H9 (cell line): Measurements from ENCODE around the gene DMPK. TPM values are rescaled to one million over a fixed set of nuclear protein-coding genes. Genes with fewer than 3 reads are reported as not detected.

ENCODE experiments used
- DNase-seq: peaks from one replicate; pipeline ENCODE4 v3.0.0-alpha.2; 2017
- H2AFZ ChIP-seq: one replicate; pipeline ENCODE4 v1.6.1; 2013; ENCODE audit warnings: mild to moderate bottlenecking, low read length, control low read depth, moderate library complexity
- H2AK5ac ChIP-seq: 2 replicates; pipeline ENCODE4 v1.6.1; 2013; ENCODE audit warnings: low read length, control low read depth, mixed read lengths; ENCODE audit not compliant: insufficient read length
- H2BK120ac ChIP-seq: one replicate; pipeline ENCODE4 v1.6.1; 2013; ENCODE audit warnings: low read depth, mild to moderate bottlenecking, low read length, control low read depth, inconsistent platforms; ENCODE audit not compliant: poor library complexity, severe bottlenecking
- H2BK12ac ChIP-seq: 2 replicates; pipeline ENCODE4 v1.6.1; 2013; ENCODE audit warnings: low read length, control low read depth, mixed read lengths, low read depth; ENCODE audit not compliant: insufficient read length
- H2BK15ac ChIP-seq: 2 replicates; pipeline ENCODE4 v1.6.1; 2013; ENCODE audit warnings: low read depth, low read length, control low read depth
- H2BK20ac ChIP-seq: one replicate; pipeline ENCODE4 v1.6.1; 2013; ENCODE audit warnings: low read depth, mild to moderate bottlenecking, low read length, control low read depth, inconsistent platforms; ENCODE audit not compliant: poor library complexity, severe bottlenecking
- H2BK5ac ChIP-seq: 2 replicates; pipeline ENCODE4 v1.6.1; 2013; ENCODE audit warnings: low read length, control low read depth, mixed read lengths; ENCODE audit not compliant: insufficient read length
- H3K14ac ChIP-seq: 2 replicates; pipeline ENCODE4 v1.6.1; 2013; ENCODE audit warnings: low read length, control low read depth; ENCODE audit not compliant: insufficient read depth
- H3K18ac ChIP-seq: 2 replicates; pipeline ENCODE4 v1.6.1; 2013; ENCODE audit warnings: low read depth, mild to moderate bottlenecking, mixed read lengths, low read length, control low read depth; ENCODE audit not compliant: insufficient read length
- H3K23ac ChIP-seq: 2 replicates; pipeline ENCODE4 v1.6.1; 2013; ENCODE audit warnings: low read length, control low read depth, mixed read lengths, low read depth; ENCODE audit not compliant: insufficient read length
- H3K23me2 ChIP-seq: 2 replicates; pipeline ENCODE4 v1.6.1; 2013; ENCODE audit warnings: low read depth, mild to moderate bottlenecking, mixed read lengths, low read length, control low read depth; ENCODE audit not compliant: insufficient read length, poor library complexity, severe bottlenecking
- H3K27ac ChIP-seq: 2 replicates; pipeline ENCODE4 v1.5.1; 2013; ENCODE audit warnings: low read length, control low read depth, mixed read lengths, low read depth; ENCODE audit not compliant: insufficient read length
- H3K27me3 ChIP-seq: 2 replicates; pipeline ENCODE4 v1.6.1; 2013; ENCODE audit warnings: low read length, control low read depth, inconsistent platforms; ENCODE audit not compliant: insufficient read depth
- H3K4ac ChIP-seq: 2 replicates; pipeline ENCODE4 v1.6.1; 2013; ENCODE audit warnings: low read depth, mild to moderate bottlenecking, control low read depth, inconsistent platforms, low read length, moderate library complexity
- H3K4me1 ChIP-seq: 2 replicates; pipeline ENCODE4 v1.6.1; 2013; ENCODE audit warnings: low read length, control low read depth, inconsistent platforms; ENCODE audit not compliant: insufficient read depth
- H3K4me2 ChIP-seq: 2 replicates; pipeline ENCODE4 v1.6.1; 2013; ENCODE audit warnings: low read length, control low read depth, mixed read lengths; ENCODE audit not compliant: insufficient read length, insufficient read depth
- H3K56ac ChIP-seq: 2 replicates; pipeline ENCODE4 v1.6.1; 2013; ENCODE audit warnings: low read depth, mild to moderate bottlenecking, mixed read lengths, low read length, control low read depth; ENCODE audit not compliant: insufficient read length
- H3K79me1 ChIP-seq: 2 replicates; pipeline ENCODE4 v1.6.1; 2013; ENCODE audit warnings: low read depth, mild to moderate bottlenecking, moderate library complexity, low read length, control low read depth, inconsistent platforms; ENCODE audit not compliant: insufficient read depth, poor library complexity, severe bottlenecking
- H3K79me2 ChIP-seq: 2 replicates; pipeline ENCODE4 v1.6.1; 2013; ENCODE audit warnings: low read length, control low read depth, inconsistent platforms; ENCODE audit not compliant: insufficient read depth
- H3K9ac ChIP-seq: 2 replicates; pipeline ENCODE4 v1.6.1; 2013; ENCODE audit warnings: low read length, control low read depth, mixed read lengths; ENCODE audit not compliant: insufficient read length; ENCODE audit errors: extremely low read depth
- H3K9me3 ChIP-seq: one replicate; pipeline ENCODE4 v1.6.1; 2013; ENCODE audit warnings: low read depth, low read length, inconsistent platforms; ENCODE audit not compliant: control insufficient read depth
- H3T11ph ChIP-seq: one replicate; pipeline ENCODE4 v1.6.1; 2013; ENCODE audit warnings: mild to moderate bottlenecking, low read length, control low read depth, inconsistent platforms
- H4K20me1 ChIP-seq: one replicate; pipeline ENCODE4 v1.6.1; 2013; ENCODE audit not compliant: control insufficient read depth, insufficient read length, insufficient read depth
- H4K5ac ChIP-seq: 2 replicates; pipeline ENCODE4 v1.6.1; 2013; ENCODE audit warnings: low read depth, mild to moderate bottlenecking, mixed read lengths, low read length, control low read depth; ENCODE audit not compliant: insufficient read length
- H4K8ac ChIP-seq: replicated peaks from 2 replicates; pipeline ENCODE4 v1.6.1; 2013; ENCODE audit warnings: low read length, control low read depth, mixed read lengths, low read depth; ENCODE audit not compliant: insufficient read length
- H4K91ac ChIP-seq: 2 replicates; pipeline ENCODE4 v1.6.1; 2013; ENCODE audit warnings: low read depth, mild to moderate bottlenecking, moderate library complexity, mixed read lengths, low read length, control low read depth; ENCODE audit not compliant: insufficient read length
- H3K27ac Mint-ChIP-seq, 3 experiments: 2 replicates in 2 of 3; 3 replicates in 1 of 3; pipeline ENCODE4 v1.8.0; 2020 to 2021; ENCODE audit warnings: mixed read lengths in 3 of 3, mild to moderate bottlenecking in 1 of 3, moderate library complexity in 1 of 3
- H3K27me3 Mint-ChIP-seq: 2 replicates; pipeline ENCODE4 v1.8.0; 2021; ENCODE audit warnings: low read depth, mild to moderate bottlenecking, moderate library complexity, mixed read lengths
- H3K36me3 Mint-ChIP-seq, 3 experiments: 2 replicates in 2 of 3; 3 replicates in 1 of 3; pipeline ENCODE4 v1.8.0; 2020 to 2021; ENCODE audit warnings: low read depth in 3 of 3, mixed read lengths in 3 of 3; ENCODE audit not compliant: insufficient read depth in 1 of 3
- H3K4me1 Mint-ChIP-seq, 2 experiments: 2 replicates each; pipeline ENCODE4 v1.8.0; 2020; ENCODE audit warnings: mixed read lengths in 2 of 2
- H3K4me3 Mint-ChIP-seq, 2 experiments: 2 replicates in 1 of 2; 3 replicates in 1 of 2; pipeline ENCODE4 v1.8.0; 2020 to 2021; ENCODE audit warnings: mild to moderate bottlenecking in 2 of 2, mixed read lengths in 2 of 2, moderate library complexity in 1 of 2
- H3K9me3 Mint-ChIP-seq, 2 experiments: 2 replicates in 1 of 2; 3 replicates in 1 of 2; pipeline ENCODE4 v1.8.0; 2020; ENCODE audit warnings: mild to moderate bottlenecking in 2 of 2, mixed read lengths in 2 of 2, moderate library complexity in 1 of 2
- CTCF ChIP-seq: fragments of 200-600 bp; sonication (generic); conservative IDR thresholded peaks from 3 replicates; pipeline ENCODE4 v1.8.0; 2021; ENCODE audit warnings: antibody characterized with exemption, mild to moderate bottlenecking
- WGBS: extraction: QIAGEN DNeasy Blood & Tissue Kit; methylation state at CpG from one replicate; pipeline ENCODE4 v1.1.7; 2013; ENCODE audit warnings: missing lambda C conversion rate, low lambda C conversion rate, mixed read lengths; ENCODE audit not compliant: insufficient read length; ENCODE audit errors: extremely low coverage; 5-methylcytosine and 5-hydroxymethylcytosine counted together
- total RNA-seq: library from RNA; stranded (reverse); gene quantifications from 2 replicates; pipeline ENCODE4 v1.2.1, GENCODE V29; 2021

DMPK gene
- total RNA-seq, 1 experiment from 2014 or later: 67.4 TPM

- peaks cover 3% of the 10 kb centered on the region for H3K27me3 Mint-ChIP-seq
- no CpG with 5 or more reads among the region's 79 CpGs for WGBS
- Histone ChIP-seq H3K4ac (no peak overlapping the region), H3K14ac (peak overlapping the region; percentile 59; the same call in 1 of the 2 replicates), H3K9me3 (no peaks in the 10 kb centered on the region), H3K9ac (peak overlapping the region; percentile 39), H3K4me1 (peaks cover 3% of the 10 kb centered on the region; the same call in 1 of the 2 replicates), H2BK12ac (no peak overlapping the region), H3K79me1 (no peaks in the 10 kb centered on the region), H2AFZ (no peak overlapping the region), H4K20me1 (no peaks in the 10 kb centered on the region), H4K5ac (no peak overlapping the region), H3K79me2 (no peaks in the 10 kb centered on the region), H4K8ac (no peak overlapping the region), H3K56ac (no peak overlapping the region), H3K27ac (no peak overlapping the region), H3T11ph (no peak overlapping the region), H2BK5ac (no peak overlapping the region), H2BK15ac (no peak overlapping the region), H4K91ac (no peak overlapping the region), H3K4me2 (peak overlapping the region; percentile 58), H3K27me3 (no peaks in the 10 kb centered on the region), H2BK120ac (no peak overlapping the region), H3K23ac (no peak overlapping the region), H3K23me2 (peaks cover 18% of the 10 kb centered on the region), H3K18ac (peak overlapping the region; percentile 69), H2BK20ac (no peak overlapping the region), H2AK5ac (no peak overlapping the region)
- H3K4me3 Mint-ChIP-seq: peak overlapping the region; percentile 82 to 93
- peaks cover 5 to 27% (median 15%) of the 10 kb centered on the region in 3 experiments for H3K36me3 Mint-ChIP-seq
- H3K27ac Mint-ChIP-seq: peak overlapping the region; percentile 94 to 98 (median 96); a peak in 6 of 7 replicates
- H3K9me3 Mint-ChIP-seq: no peaks in the 10 kb centered on the region; a peak in 1 of 5 replicates
- peaks cover 7 to 23% of the 10 kb centered on the region in 2 experiments for H3K4me1 Mint-ChIP-seq
- peak; percentile 99 for DNase-seq
- TF ChIP-seq CTCF: peak; percentile 97
Observed at GRCh38 chr19:45770192-45771101, 11.8 kb downstream of the DMPK start.
